ENCODE measurements around the gene RNF213. TPM values are rescaled to one million over a fixed set of nuclear protein-coding genes. Genes with fewer than 3 reads are reported as not detected.

RNF213 gene
- total RNA-seq, 1 experiment from 2014 or later = 15.0 TPM

DNA sequence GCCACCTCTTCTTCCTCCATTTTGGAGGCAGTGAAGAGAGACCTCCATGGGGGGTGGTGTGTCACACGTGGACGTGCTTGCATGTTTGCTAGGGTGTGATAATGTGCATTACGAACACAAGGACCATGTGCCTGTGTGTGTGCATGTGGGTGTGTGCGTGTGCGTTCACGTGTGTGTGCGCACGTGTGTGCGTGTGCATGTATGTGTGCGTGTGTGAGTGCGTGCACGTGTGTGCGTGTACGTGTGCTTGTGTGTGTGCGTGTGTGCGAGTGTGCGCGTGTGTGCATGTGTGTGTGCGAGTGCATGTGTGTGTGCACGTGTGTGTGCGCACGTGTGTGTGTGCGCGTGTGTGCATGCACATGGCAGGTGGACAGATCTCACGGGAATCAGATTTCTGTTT lies 29.5 kb downstream of the RNF213 start:
- H3K4me1 ChIP-seq (ENCODE audit: low read length) = no peaks in the 10 kb centered on the region
- no peaks in the 10 kb centered on the region for H3K9me2 ChIP-seq (replicated peaks; ENCODE audit: insufficient read depth, low read length)
- no peaks in the 10 kb centered on the region for H3K9me3 ChIP-seq (ENCODE audit: low read length)
- H3K4me3 ChIP-seq (ENCODE audit: low read length) = no peak overlapping the region
- H3K27ac ChIP-seq (ENCODE audit: low read length) = no peak overlapping the region
- H2AFZ ChIP-seq (ENCODE audit: low read length) = no peak overlapping the region
- H4K20me1 ChIP-seq (ENCODE audit: insufficient read depth, low read depth, low read length) = no peaks in the 10 kb centered on the region
- no peak for DNase-seq
- H3K27me3 ChIP-seq (ENCODE audit: low read length) = no peaks in the 10 kb centered on the region
- H3K4me2 ChIP-seq (ENCODE audit: low read depth, low read length, poor library complexity, severe bottlenecking) = no peak overlapping the region
- H3K36me3 ChIP-seq (ENCODE audit: insufficient read depth, low read length) = no peaks in the 10 kb centered on the region
- no peaks in the 10 kb centered on the region for H3K79me2 ChIP-seq (ENCODE audit: low read length)
- H3K9ac ChIP-seq (ENCODE audit: low read length) = no peak overlapping the region

DNA sequence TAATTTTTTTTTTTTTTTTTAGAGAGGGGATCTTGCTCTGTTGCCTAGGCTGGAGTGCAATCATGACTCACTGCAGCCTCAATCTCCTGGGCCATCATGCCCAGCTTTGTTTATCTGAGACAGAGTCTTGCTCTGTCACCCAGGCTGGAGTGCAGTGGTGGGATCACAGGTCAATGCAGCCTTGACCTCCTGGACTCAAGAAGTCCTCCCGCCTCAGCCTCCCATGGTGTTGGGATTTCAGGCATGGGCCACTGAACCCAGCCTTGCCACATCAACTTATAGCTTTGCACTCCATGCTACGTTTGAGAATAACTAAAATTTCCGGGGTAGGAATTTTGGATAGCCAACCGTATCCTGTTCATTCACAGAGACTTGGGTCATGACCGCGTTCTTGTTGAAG lies 30.6 kb downstream of the RNF213 start:
- Histone ChIP-seq H3K4me2 (ENCODE audit: low read depth, low read length, poor library complexity, severe bottlenecking) (no peak overlapping the region), H3K4me3 (ENCODE audit: low read length) (no peak overlapping the region), H3K79me2 (ENCODE audit: low read length) (no peaks in the 10 kb centered on the region), H2AFZ (ENCODE audit: low read length) (no peak overlapping the region), H4K20me1 (ENCODE audit: insufficient read depth, low read depth, low read length) (no peaks in the 10 kb centered on the region), H3K27ac (ENCODE audit: low read length) (no peak overlapping the region), H3K4me1 (ENCODE audit: low read length) (no peaks in the 10 kb centered on the region), H3K27me3 (ENCODE audit: low read length) (no peaks in the 10 kb centered on the region), H3K9ac (ENCODE audit: low read length) (no peak overlapping the region), H3K36me3 (ENCODE audit: insufficient read depth, low read length) (no peaks in the 10 kb centered on the region), H3K9me3 (ENCODE audit: low read length) (no peaks in the 10 kb centered on the region), H3K9me2 (replicated peaks; ENCODE audit: insufficient read depth, low read length) (no peaks in the 10 kb centered on the region)
- DNase-seq = no peak

DNA sequence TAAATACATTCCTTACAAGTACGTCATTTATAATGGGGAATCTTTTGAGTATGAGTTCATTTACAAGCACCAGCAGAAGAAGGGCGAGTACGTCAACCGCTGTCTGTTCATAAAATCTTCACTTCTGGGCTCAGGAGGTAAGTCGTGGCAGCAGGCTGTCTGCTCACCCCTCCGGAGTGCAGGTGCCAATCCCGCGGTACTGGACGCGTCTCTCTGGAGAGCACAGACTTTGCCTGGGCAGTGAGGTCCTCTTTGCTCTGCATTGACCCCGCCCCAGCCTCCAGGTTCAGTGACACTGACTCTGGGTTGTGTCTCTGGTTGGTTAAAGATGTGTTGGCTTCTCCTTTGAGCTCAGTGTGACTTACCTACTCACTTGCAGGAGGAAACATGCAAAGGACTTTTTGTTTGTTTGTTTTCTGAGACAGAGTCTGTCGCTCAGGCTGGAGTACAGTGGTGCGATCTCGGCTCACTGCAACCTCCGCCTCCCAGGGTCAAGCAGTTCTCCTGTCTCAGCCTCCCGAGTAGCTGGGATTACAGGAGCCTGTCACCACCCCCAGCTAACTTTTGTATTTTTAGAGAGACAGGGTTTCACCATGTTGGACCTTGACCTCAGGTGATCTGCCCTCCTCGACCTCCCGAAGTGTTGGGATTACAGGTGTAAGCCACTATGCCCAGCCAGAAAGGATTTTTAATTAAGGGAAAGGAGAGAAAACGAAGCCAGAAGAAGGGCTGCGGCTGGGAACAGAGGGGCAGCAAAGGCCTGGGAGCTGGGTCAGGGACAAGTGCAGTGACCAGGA lies 31.2 kb downstream of the RNF213 start:
- Histone ChIP-seq H3K79me2 (ENCODE audit: low read length) (no peaks in the 10 kb centered on the region), H2AFZ (ENCODE audit: low read length) (no peak overlapping the region), H4K20me1 (ENCODE audit: insufficient read depth, low read depth, low read length) (no peaks in the 10 kb centered on the region), H3K9me3 (ENCODE audit: low read length) (no peaks in the 10 kb centered on the region), H3K9ac (ENCODE audit: low read length) (no peak overlapping the region), H3K4me1 (ENCODE audit: low read length) (no peaks in the 10 kb centered on the region), H3K4me3 (ENCODE audit: low read length) (no peak overlapping the region), H3K9me2 (replicated peaks; ENCODE audit: insufficient read depth, low read length) (no peaks in the 10 kb centered on the region), H3K27ac (ENCODE audit: low read length) (no peak overlapping the region), H3K36me3 (ENCODE audit: insufficient read depth, low read length) (no peaks in the 10 kb centered on the region), H3K4me2 (ENCODE audit: low read depth, low read length, poor library complexity, severe bottlenecking) (no peak overlapping the region), H3K27me3 (ENCODE audit: low read length) (no peaks in the 10 kb centered on the region)
- DNase-seq = peak; percentile 21

DNA sequence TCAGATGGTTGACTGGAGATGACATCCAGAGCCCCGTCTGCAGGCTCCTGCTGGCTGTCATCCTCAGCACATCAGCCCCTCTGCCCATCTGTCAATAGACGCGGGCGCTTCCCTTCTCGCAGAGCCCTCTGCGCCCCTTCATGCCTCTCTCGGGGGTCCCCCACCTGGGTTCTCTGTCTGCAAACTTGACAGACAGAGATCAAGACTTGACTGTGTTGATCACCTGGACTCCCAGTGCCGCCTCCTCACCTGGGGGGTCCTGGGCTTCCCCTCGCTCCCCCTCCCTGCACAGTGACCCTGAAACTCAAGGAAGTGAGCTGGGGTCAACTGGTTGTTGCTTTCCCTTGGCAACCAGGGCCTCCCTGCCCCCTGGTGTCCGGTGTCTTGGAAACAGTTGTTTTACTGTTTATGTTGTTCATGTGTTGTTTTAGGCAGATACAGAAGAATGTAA lies 31.9 kb downstream of the RNF213 start:
- no peaks in the 10 kb centered on the region for H3K79me2 ChIP-seq (ENCODE audit: low read length)
- no peaks in the 10 kb centered on the region for H4K20me1 ChIP-seq (ENCODE audit: insufficient read depth, low read depth, low read length)
- no peak overlapping the region for H3K27ac ChIP-seq (ENCODE audit: low read length)
- no peak overlapping the region for H3K4me3 ChIP-seq (ENCODE audit: low read length)
- H3K4me2 ChIP-seq (ENCODE audit: low read depth, low read length, poor library complexity, severe bottlenecking) = no peak overlapping the region
- no peak overlapping the region for H2AFZ ChIP-seq (ENCODE audit: low read length)
- H3K9ac ChIP-seq (ENCODE audit: low read length) = no peak overlapping the region
- no peaks in the 10 kb centered on the region for H3K27me3 ChIP-seq (ENCODE audit: low read length)
- no peaks in the 10 kb centered on the region for H3K9me3 ChIP-seq (ENCODE audit: low read length)
- H3K9me2 ChIP-seq (replicated peaks; ENCODE audit: insufficient read depth, low read length) = no peaks in the 10 kb centered on the region
- no peaks in the 10 kb centered on the region for H3K4me1 ChIP-seq (ENCODE audit: low read length)
- H3K36me3 ChIP-seq (ENCODE audit: insufficient read depth, low read length) = no peaks in the 10 kb centered on the region
- DNase-seq = peak; percentile 20

DNA sequence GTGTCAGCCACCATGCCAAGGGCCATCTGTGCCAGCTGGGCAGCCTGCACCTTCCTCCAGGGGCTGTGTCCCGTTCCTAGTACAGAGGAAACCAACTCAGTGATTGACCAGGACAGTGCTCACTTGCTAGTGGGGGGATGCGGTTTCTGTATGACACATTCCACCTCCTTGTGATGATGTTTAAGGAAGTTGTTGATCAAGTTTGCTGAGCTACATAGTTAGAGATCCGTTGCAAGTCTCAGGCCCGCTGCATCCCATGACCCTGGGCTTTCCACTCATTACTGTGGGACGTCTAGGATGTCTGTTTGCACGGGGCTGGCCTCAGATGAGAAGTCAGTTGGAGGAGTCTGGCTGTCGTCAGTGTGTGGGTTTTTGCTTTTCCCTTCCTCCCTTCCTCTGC lies 33.6 kb downstream of the RNF213 start:
- H3K9me3 ChIP-seq (ENCODE audit: low read length) = no peaks in the 10 kb centered on the region
- H4K20me1 ChIP-seq (ENCODE audit: insufficient read depth, low read depth, low read length) = no peaks in the 10 kb centered on the region
- no peaks in the 10 kb centered on the region for H3K36me3 ChIP-seq (ENCODE audit: insufficient read depth, low read length)
- H3K4me1 ChIP-seq (ENCODE audit: low read length) = no peaks in the 10 kb centered on the region
- H3K27ac ChIP-seq (ENCODE audit: low read length) = no peak overlapping the region
- no peaks in the 10 kb centered on the region for H3K9me2 ChIP-seq (replicated peaks; ENCODE audit: insufficient read depth, low read length)
- no peak overlapping the region for H3K9ac ChIP-seq (ENCODE audit: low read length)
- H2AFZ ChIP-seq (ENCODE audit: low read length) = no peak overlapping the region
- no peaks in the 10 kb centered on the region for H3K27me3 ChIP-seq (ENCODE audit: low read length)
- H3K79me2 ChIP-seq (ENCODE audit: low read length) = no peaks in the 10 kb centered on the region
- no peak for DNase-seq
- no peak overlapping the region for H3K4me3 ChIP-seq (ENCODE audit: low read length)
- H3K4me2 ChIP-seq (ENCODE audit: low read depth, low read length, poor library complexity, severe bottlenecking) = no peak overlapping the region

DNA sequence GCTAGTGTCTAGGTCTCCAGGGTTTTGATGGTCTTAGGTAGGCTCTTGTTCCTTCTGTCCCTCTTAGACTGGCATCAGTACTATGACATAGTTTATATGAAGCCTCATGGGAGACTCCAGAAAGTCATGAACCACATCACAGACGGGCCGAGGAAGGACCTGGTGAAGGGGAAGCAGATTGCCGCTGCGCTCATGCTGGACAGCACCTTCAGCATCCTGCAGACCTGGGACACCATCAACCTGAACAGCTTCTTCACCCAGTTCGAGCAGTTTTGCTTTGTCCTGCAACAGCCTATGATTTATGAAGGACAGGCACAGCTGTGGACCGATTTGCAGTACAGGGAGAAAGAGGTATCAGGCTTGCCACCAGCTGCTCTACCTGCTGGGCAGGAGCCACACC lies 34.0 kb downstream of the RNF213 start:
- Histone ChIP-seq H3K4me2 (ENCODE audit: low read depth, low read length, poor library complexity, severe bottlenecking) (no peak overlapping the region), H3K9me2 (replicated peaks; ENCODE audit: insufficient read depth, low read length) (no peaks in the 10 kb centered on the region), H3K27ac (ENCODE audit: low read length) (no peak overlapping the region), H3K4me1 (ENCODE audit: low read length) (no peaks in the 10 kb centered on the region), H4K20me1 (ENCODE audit: insufficient read depth, low read depth, low read length) (no peaks in the 10 kb centered on the region), H3K27me3 (ENCODE audit: low read length) (no peaks in the 10 kb centered on the region), H3K9ac (ENCODE audit: low read length) (no peak overlapping the region), H3K4me3 (ENCODE audit: low read length) (no peak overlapping the region), H3K9me3 (ENCODE audit: low read length) (no peaks in the 10 kb centered on the region), H3K36me3 (ENCODE audit: insufficient read depth, low read length) (no peaks in the 10 kb centered on the region), H2AFZ (ENCODE audit: low read length) (no peak overlapping the region), H3K79me2 (ENCODE audit: low read length) (no peaks in the 10 kb centered on the region)
- DNase-seq = peak; percentile 6

DNA sequence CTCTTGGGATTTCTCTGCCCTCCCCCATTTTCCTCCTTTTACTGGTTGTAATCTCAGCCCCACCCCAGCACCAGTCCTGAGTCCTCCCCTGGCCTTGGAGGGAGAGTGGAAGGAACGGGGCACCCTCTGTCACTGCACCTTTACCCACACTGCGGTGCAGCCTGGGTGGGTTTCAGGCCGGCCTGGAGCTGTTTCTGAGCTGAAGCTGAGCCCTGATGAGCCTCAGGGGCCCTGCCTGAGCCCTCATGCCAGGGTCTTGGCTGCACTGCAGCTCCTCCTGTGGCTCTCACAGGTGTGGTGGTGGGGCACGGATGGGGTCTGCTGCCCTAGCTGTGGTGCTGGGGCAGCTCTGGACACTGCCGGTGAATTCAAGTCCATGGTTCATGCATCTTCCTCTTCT lies 34.5 kb downstream of the RNF213 start:
- no peak overlapping the region for H2AFZ ChIP-seq (ENCODE audit: low read length)
- no peak for DNase-seq
- H3K9ac ChIP-seq (ENCODE audit: low read length) = no peak overlapping the region
- H4K20me1 ChIP-seq (ENCODE audit: insufficient read depth, low read depth, low read length) = no peaks in the 10 kb centered on the region
- H3K4me3 ChIP-seq (ENCODE audit: low read length) = no peak overlapping the region
- H3K36me3 ChIP-seq (ENCODE audit: insufficient read depth, low read length) = no peaks in the 10 kb centered on the region
- no peak overlapping the region for H3K27ac ChIP-seq (ENCODE audit: low read length)
- no peaks in the 10 kb centered on the region for H3K79me2 ChIP-seq (ENCODE audit: low read length)
- no peaks in the 10 kb centered on the region for H3K9me2 ChIP-seq (replicated peaks; ENCODE audit: insufficient read depth, low read length)
- H3K9me3 ChIP-seq (ENCODE audit: low read length) = no peaks in the 10 kb centered on the region
- H3K4me1 ChIP-seq (ENCODE audit: low read length) = no peaks in the 10 kb centered on the region
- H3K4me2 ChIP-seq (ENCODE audit: low read depth, low read length, poor library complexity, severe bottlenecking) = no peak overlapping the region
- H3K27me3 ChIP-seq (ENCODE audit: low read length) = no peaks in the 10 kb centered on the region

DNA sequence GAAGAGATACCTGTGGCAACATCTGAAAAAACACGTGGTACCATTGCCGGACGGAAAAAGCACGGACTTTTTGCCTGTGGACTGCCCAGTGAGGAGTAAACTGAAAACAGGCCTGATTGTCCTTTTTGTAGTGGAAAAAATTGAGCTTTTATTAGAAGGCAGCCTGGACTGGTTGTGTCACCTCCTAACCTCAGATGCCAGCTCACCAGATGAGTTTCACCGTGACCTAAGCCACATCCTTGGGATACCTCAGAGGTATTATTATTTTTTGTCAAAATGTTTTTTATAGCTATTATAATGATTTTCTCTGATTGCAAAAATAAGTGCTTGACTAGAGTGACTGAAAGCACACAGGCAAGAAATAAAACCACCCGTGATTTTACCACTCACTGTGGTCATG lies 34.9 kb downstream of the RNF213 start:
- no peaks in the 10 kb centered on the region for H3K79me2 ChIP-seq (ENCODE audit: low read length)
- no peaks in the 10 kb centered on the region for H3K36me3 ChIP-seq (ENCODE audit: insufficient read depth, low read length)

More for the DNA sequence above, 34.9 kb downstream of the RNF213 start:
- no peak overlapping the region for H2AFZ ChIP-seq (ENCODE audit: low read length)
- no peak overlapping the region for H3K4me3 ChIP-seq (ENCODE audit: low read length)
- H3K4me1 ChIP-seq (ENCODE audit: low read length) = no peaks in the 10 kb centered on the region
- H3K4me2 ChIP-seq (ENCODE audit: low read depth, low read length, poor library complexity, severe bottlenecking) = no peak overlapping the region
- no peak overlapping the region for H3K9ac ChIP-seq (ENCODE audit: low read length)
- no peak overlapping the region for H3K27ac ChIP-seq (ENCODE audit: low read length)
- H3K27me3 ChIP-seq (ENCODE audit: low read length) = no peaks in the 10 kb centered on the region
- no peaks in the 10 kb centered on the region for H4K20me1 ChIP-seq (ENCODE audit: insufficient read depth, low read depth, low read length)
- no peak for DNase-seq
- no peaks in the 10 kb centered on the region for H3K9me3 ChIP-seq (ENCODE audit: low read length)
- H3K9me2 ChIP-seq (replicated peaks; ENCODE audit: insufficient read depth, low read length) = no peaks in the 10 kb centered on the region
